Caco-2 (cell line): ENCODE results near the gene SLC25A51. TPM values are rescaled to one million over a fixed set of nuclear protein-coding genes. Genes with fewer than 3 reads are reported as not detected.

ENCODE experiments used
- BruUV-seq: library from RNA; stranded (reverse); fragments of 400-500 nt; replicated peaks from 2 replicates; lab custom pipeline; 2021; lab: Mats Ljungman, UMichigan
- CTCF ChIA-PET: fragments of 300-600 bp; sonication (Branson Sonifier 250); formaldehyde crosslinking; loops from one replicate; lab custom pipeline; 2022; ENCODE audit warnings: antibody characterized with exemption; lab: Charles Lee
- POLR2A ChIA-PET: fragments of 300-600 bp; sonication (Branson Sonifier 250); formaldehyde crosslinking; loops from one replicate; lab custom pipeline; 2022; ENCODE audit warnings: antibody characterized with exemption; lab: Charles Lee
- DNase-seq, 2 experiments: peaks; one replicate each; pipeline versions ENCODE4 v3.0.0 to v3.0.0-alpha.2; 2020 to 2022
- H3K27me3 ChIP-seq: replicated peaks from 2 replicates; pipeline ENCODE4 v1.6.0; 2011; ENCODE audit warnings: low read length; ENCODE audit not compliant: control insufficient read depth, insufficient read depth
- H3K36me3 ChIP-seq: 2 replicates; pipeline ENCODE4 v1.5.1; 2011; ENCODE audit warnings: low read length; ENCODE audit not compliant: control insufficient read depth, insufficient read depth
- H3K4me1 ChIP-seq: fragments of 250-450 bp; sonication (Bioruptor Pico); 2 replicates; pipeline ENCODE4 v1.5.1; 2020; ENCODE audit warnings: mild to moderate bottlenecking
- H3K4me3 ChIP-seq: 2 replicates; pipeline ENCODE4 v1.5.1; 2011; ENCODE audit warnings: low read depth, mild to moderate bottlenecking, control low read depth, low read length
- H3K9me3 ChIP-seq: fragments of 250-450 bp; sonication (Bioruptor Pico); 2 replicates; pipeline ENCODE4 v1.5.1; 2020; ENCODE audit warnings: mild to moderate bottlenecking, moderate library complexity
- H3K27ac Mint-ChIP-seq: one replicate; pipeline ENCODE4 v1.8.0; 2022; ENCODE audit warnings: mixed read lengths; ENCODE audit not compliant: unreplicated experiment
- H3K27me3 Mint-ChIP-seq: one replicate; pipeline ENCODE4 v1.8.0; 2022; ENCODE audit warnings: mixed read lengths; ENCODE audit not compliant: insufficient read depth, unreplicated experiment
- H3K36me3 Mint-ChIP-seq: one replicate; pipeline ENCODE4 v1.8.0; 2022; ENCODE audit warnings: mild to moderate bottlenecking, mixed read lengths; ENCODE audit not compliant: insufficient read depth, unreplicated experiment
- H3K4me1 Mint-ChIP-seq: one replicate; pipeline ENCODE4 v1.8.0; 2022; ENCODE audit warnings: low read depth, mixed read lengths; ENCODE audit not compliant: unreplicated experiment
- H3K4me3 Mint-ChIP-seq: one replicate; pipeline ENCODE4 v1.8.0; 2022; ENCODE audit warnings: mild to moderate bottlenecking, moderate library complexity, mixed read lengths; ENCODE audit not compliant: unreplicated experiment
- H3K9me3 Mint-ChIP-seq: one replicate; pipeline ENCODE4 v1.8.0; 2022; ENCODE audit warnings: mixed read lengths; ENCODE audit not compliant: unreplicated experiment
- intact Hi-C: fragments of 100-400 bp; cut with micrococcal nuclease; formaldehyde crosslinking; loops from one replicate; pipeline ENCODE4 v1.10.0; 2022; ENCODE audit not compliant: unreplicated experiment
- total RNA-seq: library from RNA; stranded (reverse); gene quantifications from 2 replicates; pipeline ENCODE4 v1.2.3, GENCODE V29; 2022
- TF ChIP-seq, protein P1 (sequence below), 2 experiments: fragments of 200-600 bp in 1 of 2; IDR thresholded peaks; 1 replicate in 1 of 2; 2 replicates in 1 of 2; pipeline versions ENCODE4 v1.5.1 to v1.8.0; 2011 to 2022; ENCODE audit warnings: antibody characterized with exemption in 1 of 2, control low read depth in 1 of 2, inconsistent platforms in 1 of 2, low read depth in 1 of 2, low read length in 1 of 2, mild to moderate bottlenecking in 1 of 2, moderate library complexity in 1 of 2; ENCODE audit not compliant: insufficient read depth in 1 of 2, severe bottlenecking in 1 of 2, unreplicated experiment in 1 of 2

Gene SLC25A51
- total RNA-seq, 1 experiment from 2014 or later = 29.1 TPM

DNA sequence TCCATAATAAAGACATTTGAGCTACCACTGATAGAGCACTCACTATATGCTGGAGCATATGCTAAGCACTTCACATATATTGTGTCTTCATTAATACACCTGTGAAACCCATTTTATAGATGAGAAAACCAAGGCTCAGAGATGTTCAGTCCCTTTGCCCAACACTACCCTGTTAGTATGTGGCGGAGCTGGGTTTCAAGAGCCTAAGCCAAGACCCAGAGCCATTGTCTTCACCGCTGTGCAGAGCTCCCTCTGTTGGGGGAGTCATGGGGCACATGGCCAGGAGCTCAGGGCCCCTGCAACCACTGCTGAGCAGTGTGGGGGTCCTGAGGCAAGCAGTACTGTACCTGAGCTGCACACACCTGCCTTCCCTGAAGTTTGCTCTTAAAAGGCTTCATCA lies 37.3 kb upstream of the SLC25A51 start:
- no peak overlapping the region for H3K4me3 ChIP-seq

GRCh38 chr9:37939575-37940095 lies 35.7 kb upstream of the SLC25A51 start:
- TF ChIP-seq, protein P1, sequence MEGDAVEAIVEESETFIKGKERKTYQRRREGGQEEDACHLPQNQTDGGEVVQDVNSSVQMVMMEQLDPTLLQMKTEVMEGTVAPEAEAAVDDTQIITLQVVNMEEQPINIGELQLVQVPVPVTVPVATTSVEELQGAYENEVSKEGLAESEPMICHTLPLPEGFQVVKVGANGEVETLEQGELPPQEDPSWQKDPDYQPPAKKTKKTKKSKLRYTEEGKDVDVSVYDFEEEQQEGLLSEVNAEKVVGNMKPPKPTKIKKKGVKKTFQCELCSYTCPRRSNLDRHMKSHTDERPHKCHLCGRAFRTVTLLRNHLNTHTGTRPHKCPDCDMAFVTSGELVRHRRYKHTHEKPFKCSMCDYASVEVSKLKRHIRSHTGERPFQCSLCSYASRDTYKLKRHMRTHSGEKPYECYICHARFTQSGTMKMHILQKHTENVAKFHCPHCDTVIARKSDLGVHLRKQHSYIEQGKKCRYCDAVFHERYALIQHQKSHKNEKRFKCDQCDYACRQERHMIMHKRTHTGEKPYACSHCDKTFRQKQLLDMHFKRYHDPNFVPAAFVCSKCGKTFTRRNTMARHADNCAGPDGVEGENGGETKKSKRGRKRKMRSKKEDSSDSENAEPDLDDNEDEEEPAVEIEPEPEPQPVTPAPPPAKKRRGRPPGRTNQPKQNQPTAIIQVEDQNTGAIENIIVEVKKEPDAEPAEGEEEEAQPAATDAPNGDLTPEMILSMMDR (IDR thresholded peaks at IDR 0.05; ENCODE audit: insufficient read depth in 1 of 2, low read depth in 1 of 2, low read length in 1 of 2, severe bottlenecking in 1 of 2, unreplicated experiment in 1 of 2) = no peak
- Mint-ChIP-seq H3K36me3 (peaks cover 23% of the 10 kb centered on the region), H3K9me3 (no peaks in the 10 kb centered on the region), H3K27ac (peak overlapping the region; percentile 45), H3K4me3 (no peak overlapping the region), H3K4me1 (peaks cover 28% of the 10 kb centered on the region), H3K27me3 (no peaks in the 10 kb centered on the region)
- no peak for DNase-seq
- intact Hi-C loops = no loop called here
- Histone ChIP-seq H3K4me3 (no peak overlapping the region), H3K27me3 (no peaks in the 10 kb centered on the region), H3K9me3 (no peaks in the 10 kb centered on the region), H3K36me3 (no peaks in the 10 kb centered on the region; the same call in 1 of the 2 replicates), H3K4me1 (peaks cover 49% of the 10 kb centered on the region)
- POLR2A ChIA-PET = no interaction called here
- CTCF ChIA-PET = no interaction called here
- no TSS peak for BruUV-seq

More for the DNA sequence above, 37.3 kb upstream of the SLC25A51 start:
- peaks cover 35% of the 10 kb centered on the region for H3K4me1 Mint-ChIP-seq
- peak overlapping the region; percentile 74 for H3K27ac Mint-ChIP-seq
- BruUV-seq = no TSS peak
- H3K36me3 Mint-ChIP-seq = peaks cover 31% of the 10 kb centered on the region
- TF ChIP-seq, protein P1 (IDR thresholded peaks at IDR 0.05; ENCODE audit: insufficient read depth in 1 of 2, low read depth in 1 of 2, low read length in 1 of 2, severe bottlenecking in 1 of 2, unreplicated experiment in 1 of 2) = no peak
- ChIA-PET POLR2A (no interaction called here), CTCF (interaction anchor here (0.7 to 1.2 kb wide), 3 partner anchors 26 to 33 kb away, joined by 3 to 4 read pairs (median 3); no protein-coding TSS in a partner anchor)
- H3K27me3 Mint-ChIP-seq = no peaks in the 10 kb centered on the region
- H3K4me3 Mint-ChIP-seq = no peak overlapping the region
- H3K9me3 Mint-ChIP-seq = no peaks in the 10 kb centered on the region
- intact Hi-C loops = no loop called here
- DNase-seq = no peak
- Histone ChIP-seq H3K27me3 (no peaks in the 10 kb centered on the region), H3K36me3 (no peaks in the 10 kb centered on the region; the same call in 1 of the 2 replicates), H3K4me1 (peaks cover 65% of the 10 kb centered on the region), H3K9me3 (no peaks in the 10 kb centered on the region)

DNA sequence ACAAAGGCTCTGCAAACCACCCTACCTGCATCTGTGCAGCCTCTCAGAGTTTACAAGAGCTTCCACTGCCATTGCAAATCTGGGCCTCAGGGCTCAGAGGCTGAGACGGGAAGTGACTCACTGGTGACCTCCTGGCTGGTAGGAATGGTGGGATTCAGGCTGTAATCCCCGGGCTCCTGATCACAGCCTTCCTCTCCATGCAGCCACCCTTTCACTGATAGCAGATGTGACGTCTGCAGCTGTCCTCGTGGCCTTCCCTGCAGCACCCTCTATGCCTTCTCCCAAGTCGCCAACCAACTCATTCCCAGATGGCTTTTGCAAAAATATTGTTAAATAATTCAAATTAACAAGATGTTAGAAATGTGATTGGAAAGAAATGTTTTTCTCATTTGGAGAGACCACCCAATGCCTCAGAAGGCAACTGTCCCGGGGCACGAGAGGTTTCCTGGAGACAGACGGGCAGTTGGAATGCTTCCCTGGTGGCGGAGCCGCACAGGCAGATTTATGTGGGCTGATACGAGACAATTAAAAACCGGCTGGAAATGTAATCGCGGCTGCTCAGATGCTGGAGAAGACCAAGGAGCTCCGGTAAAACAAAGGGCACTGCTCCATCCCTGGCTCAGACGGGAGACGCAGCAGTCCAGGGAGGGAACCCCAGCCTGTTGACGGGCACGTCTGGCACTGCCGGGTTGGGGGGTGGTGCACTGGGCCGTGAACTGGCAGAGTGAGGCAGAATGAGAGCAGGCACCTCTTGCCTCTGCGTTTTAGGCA lies 34.4 kb upstream of the SLC25A51 start:
- CTCF ChIA-PET = no interaction called here
- POLR2A ChIA-PET = no interaction called here
- peaks cover 35% of the 10 kb centered on the region for H3K4me1 ChIP-seq
- peaks cover 19% of the 10 kb centered on the region for H3K4me1 Mint-ChIP-seq
- no peaks in the 10 kb centered on the region; the same call in 1 of the 2 replicates for H3K36me3 ChIP-seq
- peaks cover 13% of the 10 kb centered on the region for H3K36me3 Mint-ChIP-seq
- H3K27me3 Mint-ChIP-seq = no peaks in the 10 kb centered on the region
- no peak overlapping the region for H3K4me3 ChIP-seq
- DNase-seq = no peak
- intact Hi-C loops = no loop called here
- H3K9me3 Mint-ChIP-seq = no peaks in the 10 kb centered on the region
- no peaks in the 10 kb centered on the region for H3K9me3 ChIP-seq
- no peak overlapping the region for H3K4me3 Mint-ChIP-seq
- no peak overlapping the region for H3K27ac Mint-ChIP-seq
- no TSS peak for BruUV-seq
- TF ChIP-seq, protein P1 (IDR thresholded peaks at IDR 0.05; ENCODE audit: insufficient read depth in 1 of 2, low read depth in 1 of 2, low read length in 1 of 2, severe bottlenecking in 1 of 2, unreplicated experiment in 1 of 2) = no peak
- no peaks in the 10 kb centered on the region for H3K27me3 ChIP-seq
